Measurements from ENCODE around the gene LAMB3.

DNA sequence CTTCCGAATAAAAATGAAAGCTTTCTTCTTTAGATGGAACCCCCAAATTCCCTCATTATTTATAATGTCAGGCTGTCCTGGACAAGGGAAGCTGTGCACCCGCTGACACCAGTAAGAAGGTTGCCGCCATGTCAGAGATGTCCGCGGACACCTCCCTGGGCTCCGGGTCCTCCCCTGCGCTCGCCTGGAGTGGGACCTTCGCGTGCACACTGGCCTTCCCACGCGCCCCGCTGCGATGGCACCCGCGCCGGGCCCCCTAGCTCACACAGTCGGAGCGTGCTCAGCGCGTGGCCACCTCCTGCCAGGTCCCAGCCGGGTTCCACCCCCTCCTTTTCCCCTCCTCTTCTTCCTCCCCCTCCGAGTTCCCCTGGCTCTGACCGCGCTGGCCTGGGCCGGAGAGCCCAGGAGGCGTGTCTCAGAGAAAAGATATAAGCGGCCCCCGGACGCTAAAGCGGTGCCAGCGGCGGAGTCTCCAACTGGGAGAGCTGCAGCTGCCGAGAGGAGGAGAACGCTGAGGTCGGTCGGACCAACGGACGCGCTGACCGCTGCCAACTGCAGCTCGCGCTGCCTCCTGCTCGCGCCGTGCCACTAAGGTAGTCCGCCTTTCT lies 22.8 kb upstream of the LAMB3 start, which contains the start of gene G0S2:
- TF ChIP-seq, protein P1, sequence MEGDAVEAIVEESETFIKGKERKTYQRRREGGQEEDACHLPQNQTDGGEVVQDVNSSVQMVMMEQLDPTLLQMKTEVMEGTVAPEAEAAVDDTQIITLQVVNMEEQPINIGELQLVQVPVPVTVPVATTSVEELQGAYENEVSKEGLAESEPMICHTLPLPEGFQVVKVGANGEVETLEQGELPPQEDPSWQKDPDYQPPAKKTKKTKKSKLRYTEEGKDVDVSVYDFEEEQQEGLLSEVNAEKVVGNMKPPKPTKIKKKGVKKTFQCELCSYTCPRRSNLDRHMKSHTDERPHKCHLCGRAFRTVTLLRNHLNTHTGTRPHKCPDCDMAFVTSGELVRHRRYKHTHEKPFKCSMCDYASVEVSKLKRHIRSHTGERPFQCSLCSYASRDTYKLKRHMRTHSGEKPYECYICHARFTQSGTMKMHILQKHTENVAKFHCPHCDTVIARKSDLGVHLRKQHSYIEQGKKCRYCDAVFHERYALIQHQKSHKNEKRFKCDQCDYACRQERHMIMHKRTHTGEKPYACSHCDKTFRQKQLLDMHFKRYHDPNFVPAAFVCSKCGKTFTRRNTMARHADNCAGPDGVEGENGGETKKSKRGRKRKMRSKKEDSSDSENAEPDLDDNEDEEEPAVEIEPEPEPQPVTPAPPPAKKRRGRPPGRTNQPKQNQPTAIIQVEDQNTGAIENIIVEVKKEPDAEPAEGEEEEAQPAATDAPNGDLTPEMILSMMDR (IDR thresholded peaks at IDR 0.05), result 0 out of 2 replicates have a peak, but pooled peaks have one; percentile 9
- no peak for TF ChIP-seq ZFX (IDR thresholded peaks at IDR 0.05; ENCODE audit: borderline replicate concordance)

Measured in 22Rv1 (cell line).